Trophoblast cell (in vitro differentiated cells and primary cell): Measurements from ENCODE around the gene TSPAN5.

ENCODE experiments used
- DNase-seq, 2 donors: peaks; one replicate each; pipeline ENCODE4 v3.0.0-alpha.2; 2016
- H2AFZ ChIP-seq: 2 replicates; pipeline ENCODE4 v1.6.1; 2013; ENCODE audit warnings: low read length, moderate library complexity, mild to moderate bottlenecking; ENCODE audit not compliant: insufficient read depth, poor library complexity
- H2AK5ac ChIP-seq: 2 replicates; pipeline ENCODE4 v1.6.1; 2013; ENCODE audit warnings: mild to moderate bottlenecking, low read length
- H2BK120ac ChIP-seq: 2 replicates; pipeline ENCODE4 v1.6.1; 2013; ENCODE audit warnings: low read length, mild to moderate bottlenecking, moderate library complexity; ENCODE audit not compliant: insufficient read depth, poor library complexity
- H2BK12ac ChIP-seq: 2 replicates; pipeline ENCODE4 v1.6.1; 2013; ENCODE audit warnings: mild to moderate bottlenecking, low read length, moderate library complexity
- H2BK5ac ChIP-seq: 2 replicates; pipeline ENCODE4 v1.6.1; 2013; ENCODE audit warnings: low read length, low read depth, moderate library complexity, mild to moderate bottlenecking; ENCODE audit not compliant: poor library complexity
- H3K14ac ChIP-seq: 2 replicates; pipeline ENCODE4 v1.6.1; 2013; ENCODE audit warnings: mild to moderate bottlenecking, low read length
- H3K18ac ChIP-seq: 2 replicates; pipeline ENCODE4 v1.6.1; 2013; ENCODE audit warnings: mild to moderate bottlenecking, low read length
- H3K23ac ChIP-seq: 2 replicates; pipeline ENCODE4 v1.6.1; 2013; ENCODE audit warnings: low read length
- H3K27ac ChIP-seq: 2 replicates; pipeline ENCODE4 v1.5.1; 2013; ENCODE audit warnings: low read depth, mild to moderate bottlenecking, inconsistent platforms, low read length, moderate library complexity
- H3K27me3 ChIP-seq: 2 replicates; pipeline ENCODE4 v1.6.1; 2013; ENCODE audit warnings: inconsistent platforms, mild to moderate bottlenecking, low read length, moderate library complexity; ENCODE audit not compliant: insufficient read depth
- H3K36me3 ChIP-seq, 2 experiments: 1 replicate in 1 of 2; 2 replicates in 1 of 2; pipeline ENCODE4 v1.6.1; 2013; ENCODE audit warnings: low read length in 2 of 2, mild to moderate bottlenecking in 2 of 2, moderate library complexity in 1 of 2; ENCODE audit not compliant: insufficient read depth in 2 of 2, control insufficient read depth in 1 of 2
- H3K4ac ChIP-seq: 2 replicates; pipeline ENCODE4 v1.6.1; 2013; ENCODE audit warnings: low read depth, mild to moderate bottlenecking, low read length, moderate library complexity
- H3K4me1 ChIP-seq, 2 experiments: 1 replicate in 1 of 2; 2 replicates in 1 of 2; pipeline ENCODE4 v1.6.1; 2013; ENCODE audit warnings: low read length in 2 of 2, mild to moderate bottlenecking in 2 of 2, moderate library complexity in 1 of 2; ENCODE audit not compliant: insufficient read depth in 2 of 2, control insufficient read depth in 1 of 2
- H3K4me2 ChIP-seq: 2 replicates; pipeline ENCODE4 v1.6.1; 2013; ENCODE audit warnings: inconsistent platforms, mild to moderate bottlenecking, low read length, moderate library complexity
- H3K4me3 ChIP-seq: 2 replicates; pipeline ENCODE4 v1.5.1; 2013; ENCODE audit warnings: mild to moderate bottlenecking, low read depth, low read length, inconsistent platforms
- H3K79me1 ChIP-seq: one replicate; pipeline ENCODE4 v1.6.1; 2013; ENCODE audit warnings: low read length
- H3K79me2 ChIP-seq: 2 replicates; pipeline ENCODE4 v1.6.1; 2013; ENCODE audit warnings: low read length, mild to moderate bottlenecking; ENCODE audit not compliant: control insufficient read depth, insufficient read depth, poor library complexity
- H3K9ac ChIP-seq: 2 replicates; pipeline ENCODE4 v1.6.1; 2013; ENCODE audit warnings: mild to moderate bottlenecking, low read length
- H3K9me3 ChIP-seq: 2 replicates; pipeline ENCODE4 v1.6.1; 2013; ENCODE audit warnings: low read depth, mild to moderate bottlenecking, control low read depth, inconsistent platforms, low read length; ENCODE audit not compliant: insufficient read depth
- H4K12ac ChIP-seq: 2 replicates; pipeline ENCODE4 v1.6.1; 2013; ENCODE audit warnings: low read depth, mild to moderate bottlenecking, low read length, moderate library complexity
- H4K8ac ChIP-seq: 2 replicates; pipeline ENCODE4 v1.6.1; 2013; ENCODE audit warnings: low read depth, mild to moderate bottlenecking, low read length, moderate library complexity
- H4K91ac ChIP-seq: one replicate; pipeline ENCODE4 v1.6.1; 2013; ENCODE audit warnings: low read depth, mild to moderate bottlenecking, low read length, moderate library complexity
- WGBS: extraction: QIAGEN DNeasy Blood & Tissue Kit; methylation state at CpG from one replicate; pipeline ENCODE4 v1.1.7; 2013; ENCODE audit warnings: missing lambda C conversion rate; ENCODE audit not compliant: insufficient read length, insufficient coverage; ENCODE audit errors: extremely low coverage; 5-methylcytosine and 5-hydroxymethylcytosine counted together

The TSPAN5 gene

GRCh38 chr4:98583265-98583664 is 75.1 kb downstream of the TSPAN5 start:
- Histone ChIP-seq H3K4me1 (peaks cover 0 to 2% of the 10 kb centered on the region in 2 experiments), H2BK5ac (no peak overlapping the region), H4K12ac (no peak overlapping the region), H2BK120ac (no peak overlapping the region), H3K79me2 (no peaks in the 10 kb centered on the region), H3K4ac (no peak overlapping the region), H3K18ac (no peak overlapping the region), H2AFZ (no peak overlapping the region), H2BK12ac (no peak overlapping the region), H4K8ac (no peak overlapping the region), H3K36me3 (no peaks in the 10 kb centered on the region), H3K79me1 (no peaks in the 10 kb centered on the region), H3K14ac (no peak overlapping the region), H3K23ac (no peak overlapping the region), H3K9ac (no peak overlapping the region), H3K27ac (no peak overlapping the region), H4K91ac (no peak overlapping the region), H3K27me3 (no peaks in the 10 kb centered on the region), H3K4me2 (no peak overlapping the region), H3K9me3 (no peaks in the 10 kb centered on the region), H2AK5ac (no peak overlapping the region), H3K4me3 (no peak overlapping the region)
- WGBS, result no CpG with 5 or more reads among the region's 4 CpGs
- DNase-seq, result no peak

GRCh38 chr4:98581126-98581525 is 77.3 kb downstream of the TSPAN5 start:
- H3K4me2 ChIP-seq, result no peak overlapping the region
- no peaks in the 10 kb centered on the region for H3K79me1 ChIP-seq
- H2BK5ac ChIP-seq, result no peak overlapping the region
- DNase-seq, result no peak
- H4K8ac ChIP-seq, result no peak overlapping the region
- no peak overlapping the region for H3K23ac ChIP-seq
- no peak overlapping the region for H3K18ac ChIP-seq
- no peaks in the 10 kb centered on the region for H3K36me3 ChIP-seq
- H3K79me2 ChIP-seq, result no peaks in the 10 kb centered on the region
- H3K14ac ChIP-seq, result no peak overlapping the region
- H3K4ac ChIP-seq, result no peak overlapping the region
- no peaks in the 10 kb centered on the region for H3K9me3 ChIP-seq
- no peak overlapping the region for H3K27ac ChIP-seq
- H3K27me3 ChIP-seq, result no peaks in the 10 kb centered on the region
- no peak overlapping the region for H2AK5ac ChIP-seq
- no peak overlapping the region for H4K91ac ChIP-seq
- H2AFZ ChIP-seq, result no peak overlapping the region
- H3K9ac ChIP-seq, result no peak overlapping the region
- H4K12ac ChIP-seq, result no peak overlapping the region
- H2BK12ac ChIP-seq, result no peak overlapping the region
- H3K4me1 ChIP-seq, result peaks cover 0 to 2% of the 10 kb centered on the region in 2 experiments
- H3K4me3 ChIP-seq, result no peak overlapping the region
- H2BK120ac ChIP-seq, result no peak overlapping the region
- no CpG with 5 or more reads among the region's 3 CpGs for WGBS

GRCh38 chr4:98577956-98578355 is 80.5 kb downstream of the TSPAN5 start:
- Histone ChIP-seq H2AK5ac (no peak overlapping the region), H2BK120ac (no peak overlapping the region), H3K4me1 (no peaks in the 10 kb centered on the region), H3K9me3 (no peaks in the 10 kb centered on the region), H3K79me2 (no peaks in the 10 kb centered on the region), H2BK12ac (no peak overlapping the region), H4K8ac (no peak overlapping the region), H3K4me2 (no peak overlapping the region), H3K4ac (no peak overlapping the region), H2AFZ (no peak overlapping the region), H4K12ac (no peak overlapping the region), H3K18ac (no peak overlapping the region), H3K27me3 (no peaks in the 10 kb centered on the region), H2BK5ac (no peak overlapping the region), H4K91ac (no peak overlapping the region), H3K27ac (no peak overlapping the region), H3K9ac (no peak overlapping the region), H3K4me3 (no peak overlapping the region), H3K23ac (no peak overlapping the region), H3K79me1 (no peaks in the 10 kb centered on the region), H3K14ac (no peak overlapping the region), H3K36me3 (no peaks in the 10 kb centered on the region)
- no peak for DNase-seq
- WGBS, result no CpG with 5 or more reads among the region's 2 CpGs

- H3K79me1 ChIP-seq, result no peaks in the 10 kb centered on the region
- no peak overlapping the region for H3K9ac ChIP-seq
- H2AK5ac ChIP-seq, result no peak overlapping the region
- H3K14ac ChIP-seq, result no peak overlapping the region
- no peak overlapping the region for H2BK5ac ChIP-seq
- no peak overlapping the region for H2BK120ac ChIP-seq
- H3K4me3 ChIP-seq, result no peak overlapping the region
- WGBS, result no CpG with 5 or more reads among the region's 4 CpGs
- H3K4me1 ChIP-seq, result no peaks in the 10 kb centered on the region
- H3K9me3 ChIP-seq, result no peaks in the 10 kb centered on the region
- H3K27ac ChIP-seq, result no peak overlapping the region
- no peak overlapping the region for H2AFZ ChIP-seq
- H3K36me3 ChIP-seq, result no peaks in the 10 kb centered on the region
- H4K8ac ChIP-seq, result no peak overlapping the region
- H3K23ac ChIP-seq, result no peak overlapping the region
- H3K4ac ChIP-seq, result no peak overlapping the region
- H3K4me2 ChIP-seq, result no peak overlapping the region
- no peak overlapping the region for H4K91ac ChIP-seq
- no peak overlapping the region for H2BK12ac ChIP-seq
- no peak overlapping the region for H4K12ac ChIP-seq
- no peak overlapping the region for H3K18ac ChIP-seq
- DNase-seq, result no peak
- H3K27me3 ChIP-seq, result no peaks in the 10 kb centered on the region
- no peaks in the 10 kb centered on the region for H3K79me2 ChIP-seq
Observed at GRCh38 chr4:98574816-98575215, 83.6 kb downstream of the TSPAN5 start.
